ENCODE results near the gene RENBP. TPM values are rescaled to one million over a fixed set of nuclear protein-coding genes. Genes with fewer than 3 reads are reported as not detected.

Gene RENBP
- total and polyA plus RNA-seq, 4 experiments from 2014 or later: 0.65 to 21.3 (median 17.2) TPM; not detected in 1

GRCh38 chrX:153944800-153945150 is 332 bp upstream of the RENBP start:
- Mint-ChIP-seq H3K9me3 (peaks cover 0 to 2% (median 0%) of the 10 kb centered on the region in 8 donors), H3K4me1 (peaks cover 5 to 19% (median 8%) of the 10 kb centered on the region in 4 donors), H3K36me3 (peaks cover 4 to 9% of the 10 kb centered on the region in 2 donors), H3K27ac (peak overlapping the region in 2 of 7 donors; percentile 58 to 70), H3K4me3 (peak overlapping the region in 1 of 8 donors; percentile 4), H3K27me3 (no peaks in the 10 kb centered on the region)
- intact Hi-C loops (cut with micrococcal nuclease): loop anchor here (5.0 kb wide), 1 partner anchor 37 kb away; no protein-coding TSS in a partner anchor
- Histone ChIP-seq H3K4me1 (ENCODE audit: insufficient read depth, low read length) (peaks cover 20% of the 10 kb centered on the region), H3K36me3 (ENCODE audit: insufficient read depth, low read length) (peaks cover 2% of the 10 kb centered on the region), H3K27me3 (ENCODE audit: insufficient read depth, low read length) (no peaks in the 10 kb centered on the region), H3K4me3 (ENCODE audit: low read length in 2 of 2) (peak overlapping the region in 1 of 2 donors; percentile 17), H3K27ac (ENCODE audit: low read depth, low read length) (no peak overlapping the region), H3K9me3 (ENCODE audit: control insufficient read depth in 1 of 2, low read length in 2 of 2) (no peaks in the 10 kb centered on the region)
- ChIA-PET CTCF (ENCODE audit: partially characterized antibody) (interaction anchor here (0.6 to 10.4 kb wide), 5 partner anchors 9 to 582 kb away, joined by 3 to 290 read pairs (median 3); partner anchors contain the start of genes ARHGAP4, NAA10 and PLXNB3), POLR2A (ENCODE audit: partially characterized antibody) (interaction anchor here (0.7 to 21.2 kb wide), 3 partner anchors 18 to 467 kb away, joined by 3 to 447 read pairs (median 4); partner anchors contain the start of genes ARHGAP4 and NAA10)
- no peak for DNase-seq

- H3K27me3 ChIP-seq (ENCODE audit: insufficient read depth, low read length): no peaks in the 10 kb centered on the region
- Mint-ChIP-seq H3K9me3 (peaks cover 0 to under 1% (median 0%) of the 10 kb centered on the region in 8 donors), H3K4me3 (peak overlapping the region in 3 of 8 donors; percentile 10 to 55 (median 38)), H3K36me3 (no peaks in the 10 kb centered on the region), H3K27me3 (no peaks in the 10 kb centered on the region), H3K27ac (peak overlapping the region in 2 of 7 donors; percentile 24 to 62), H3K4me1 (peaks cover 2 to 14% (median 5%) of the 10 kb centered on the region in 4 donors)
- H3K9me3 ChIP-seq (ENCODE audit: control insufficient read depth in 1 of 2, low read length in 2 of 2): no peaks in the 10 kb centered on the region
- intact Hi-C loops (cut with micrococcal nuclease): no loop called here
- H3K27ac ChIP-seq (ENCODE audit: low read depth, low read length): no peak overlapping the region
- no peaks in the 10 kb centered on the region for H3K36me3 ChIP-seq (ENCODE audit: insufficient read depth, low read length)
- POLR2A ChIA-PET (ENCODE audit: partially characterized antibody): interaction anchor here (21.2 kb wide), 1 partner anchor 15 kb away, joined by 447 read pairs; the partner anchor contains the start of genes ARHGAP4 and NAA10
- CTCF ChIA-PET (ENCODE audit: partially characterized antibody): interaction anchor here (0.6 to 10.4 kb wide), 2 partner anchors 14 to 225 kb away, joined by 3 to 290 read pairs; partner anchors contain the start of genes ARHGAP4 and NAA10
- no peak overlapping the region for H3K4me3 ChIP-seq (ENCODE audit: low read length in 2 of 2)
- peaks cover 15% of the 10 kb centered on the region for H3K4me1 ChIP-seq (ENCODE audit: insufficient read depth, low read length)
- DNase-seq: no peak
Observed at GRCh38 chrX:153941336-153942252, 2.8 kb downstream of the RENBP start.

- H3K27ac Mint-ChIP-seq: no peak overlapping the region
- no peaks in the 10 kb centered on the region for H3K27me3 ChIP-seq (ENCODE audit: insufficient read depth, low read length)
- no peak overlapping the region for H3K4me3 ChIP-seq (ENCODE audit: low read length in 2 of 2)
- peaks cover 11% of the 10 kb centered on the region for H3K4me1 ChIP-seq (ENCODE audit: insufficient read depth, low read length)
- no peak for DNase-seq
- H3K36me3 ChIP-seq (ENCODE audit: insufficient read depth, low read length): no peaks in the 10 kb centered on the region
- no peaks in the 10 kb centered on the region for H3K36me3 Mint-ChIP-seq
- H3K27ac ChIP-seq (ENCODE audit: low read depth, low read length): no peak overlapping the region
- no peak overlapping the region for H3K4me3 Mint-ChIP-seq
- H3K9me3 Mint-ChIP-seq: peaks cover 0 to 3% (median 0%) of the 10 kb centered on the region in 8 donors
- H3K4me1 Mint-ChIP-seq: peaks cover 2 to 21% (median 5%) of the 10 kb centered on the region in 4 donors
- POLR2A ChIA-PET (ENCODE audit: partially characterized antibody): interaction anchor here (1.0 to 21.2 kb wide), 2 partner anchors 13 to 33 kb away, joined by 3 to 447 read pairs; partner anchors contain the start of genes ARHGAP4 and NAA10
- intact Hi-C loops (cut with micrococcal nuclease): no loop called here
- CTCF ChIA-PET (ENCODE audit: partially characterized antibody): interaction anchor here (1.0 to 2.1 kb wide), 3 partner anchors 12 to 16 kb away, joined by 3 to 6 read pairs (median 5); partner anchors contain the start of gene ARHGAP4
- no peaks in the 10 kb centered on the region for H3K9me3 ChIP-seq (ENCODE audit: control insufficient read depth in 1 of 2, low read length in 2 of 2)
- H3K27me3 Mint-ChIP-seq: no peaks in the 10 kb centered on the region
Observed at GRCh38 chrX:153939573-153939972, 4.9 kb downstream of the RENBP start.

GRCh38 chrX:153938226-153938786 is 6.1 kb downstream of the RENBP start:
- H3K4me1 Mint-ChIP-seq: peaks cover 5 to 21% (median 13%) of the 10 kb centered on the region in 4 donors
- no peak for DNase-seq
- peaks cover 0 to 4% of the 10 kb centered on the region in 2 donors for H3K36me3 Mint-ChIP-seq
- H3K9me3 Mint-ChIP-seq: peaks cover 0 to 3% (median 0%) of the 10 kb centered on the region in 8 donors
- no peaks in the 10 kb centered on the region for H3K27me3 Mint-ChIP-seq
- Histone ChIP-seq H3K36me3 (ENCODE audit: insufficient read depth, low read length) (no peaks in the 10 kb centered on the region), H3K9me3 (ENCODE audit: control insufficient read depth in 1 of 2, low read length in 2 of 2) (no peaks in the 10 kb centered on the region), H3K4me1 (ENCODE audit: insufficient read depth, low read length) (peaks cover 5% of the 10 kb centered on the region), H3K4me3 (ENCODE audit: low read length in 2 of 2) (no peak overlapping the region), H3K27ac (ENCODE audit: low read depth, low read length) (no peak overlapping the region), H3K27me3 (ENCODE audit: insufficient read depth, low read length) (no peaks in the 10 kb centered on the region)
- intact Hi-C loops (cut with micrococcal nuclease): no loop called here
- peak overlapping the region in 1 of 7 donors; percentile 47 for H3K27ac Mint-ChIP-seq
- H3K4me3 Mint-ChIP-seq: no peak overlapping the region
- ChIA-PET CTCF (ENCODE audit: partially characterized antibody) (interaction anchor here (1.0 to 2.3 kb wide), 2 partner anchors 9 to 15 kb away, joined by 3 to 10 read pairs; no protein-coding TSS in a partner anchor), POLR2A (ENCODE audit: partially characterized antibody) (interaction anchor here (21.2 kb wide), 1 partner anchor 11 kb away, joined by 447 read pairs; the partner anchor contains the start of genes ARHGAP4 and NAA10)

- peaks cover 5% of the 10 kb centered on the region for H3K4me1 ChIP-seq (ENCODE audit: insufficient read depth, low read length)
- ChIA-PET CTCF (ENCODE audit: partially characterized antibody) (interaction anchor here (2.1 to 5.1 kb wide), 3 partner anchors 9 to 13 kb away, joined by 5 to 34 read pairs (median 10); no protein-coding TSS in a partner anchor), POLR2A (ENCODE audit: partially characterized antibody) (interaction anchor here (20.6 to 21.2 kb wide), 2 partner anchors 6 to 10 kb away, joined by 447 read pairs; partner anchors contain the start of genes ARHGAP4, NAA10 and RENBP)
- DNase-seq: no peak
- Mint-ChIP-seq H3K9me3 (peaks cover 0 to 3% (median 0%) of the 10 kb centered on the region in 8 donors), H3K4me3 (peak overlapping the region in 1 of 8 donors; percentile 9), H3K27ac (peak overlapping the region in 2 of 7 donors; percentile 73 to 76), H3K27me3 (no peaks in the 10 kb centered on the region), H3K36me3 (peaks cover 0 to 4% of the 10 kb centered on the region in 2 donors), H3K4me1 (peaks cover 5 to 24% (median 17%) of the 10 kb centered on the region in 4 donors)
- peaks cover under 1% of the 10 kb centered on the region for H3K36me3 ChIP-seq (ENCODE audit: insufficient read depth, low read length)
- no peak overlapping the region for H3K27ac ChIP-seq (ENCODE audit: low read depth, low read length)
- H3K4me3 ChIP-seq (ENCODE audit: low read length in 2 of 2): no peak overlapping the region
- no peaks in the 10 kb centered on the region for H3K27me3 ChIP-seq (ENCODE audit: insufficient read depth, low read length)
- no peaks in the 10 kb centered on the region for H3K9me3 ChIP-seq (ENCODE audit: control insufficient read depth in 1 of 2, low read length in 2 of 2)
- intact Hi-C loops (cut with micrococcal nuclease): no loop called here
Observed at GRCh38 chrX:153937056-153937455, 7.4 kb downstream of the RENBP start.

GRCh38 chrX:153935326-153935851 is 9.1 kb downstream of the RENBP start:
- Histone ChIP-seq H3K9me3 (ENCODE audit: control insufficient read depth in 1 of 2, low read length in 2 of 2) (no peaks in the 10 kb centered on the region), H3K4me3 (ENCODE audit: low read length in 2 of 2) (peak overlapping the region in 1 of 2 donors; percentile 28), H3K27ac (ENCODE audit: low read depth, low read length) (no peak overlapping the region), H3K36me3 (ENCODE audit: insufficient read depth, low read length) (peaks cover 4% of the 10 kb centered on the region), H3K27me3 (ENCODE audit: insufficient read depth, low read length) (no peaks in the 10 kb centered on the region), H3K4me1 (ENCODE audit: insufficient read depth, low read length) (peaks cover 5% of the 10 kb centered on the region)
- Mint-ChIP-seq H3K27me3 (no peaks in the 10 kb centered on the region), H3K9me3 (peaks cover 0 to 3% (median 0%) of the 10 kb centered on the region in 8 donors), H3K4me3 (peak overlapping the region; percentile 69 to 80 (median 76)), H3K27ac (peak overlapping the region in 6 of 7 donors; percentile 57 to 77 (median 72)), H3K36me3 (peaks cover 5 to 10% of the 10 kb centered on the region in 2 donors), H3K4me1 (peaks cover 8 to 31% (median 22%) of the 10 kb centered on the region in 4 donors)
- DNase-seq: no peak
- intact Hi-C loops (cut with micrococcal nuclease): no loop called here
- ChIA-PET CTCF (ENCODE audit: partially characterized antibody) (interaction anchor here (2.1 to 14.9 kb wide), 3 partner anchors 8 to 11 kb away, joined by 5 to 290 read pairs (median 34); partner anchors contain the start of gene RENBP), POLR2A (ENCODE audit: partially characterized antibody) (interaction anchor here (0.9 to 21.2 kb wide), 4 partner anchors 8 to 195 kb away, joined by 3 to 447 read pairs (median 228); partner anchors contain the start of genes ARHGAP4, NAA10 and RENBP)
